A549 (cell line): ENCODE measurements around the gene TIE1. TPM values are rescaled to one million over a fixed set of nuclear protein-coding genes. Genes with fewer than 3 reads are reported as not detected.

Source experiments
- ATAC-seq, 2 experiments: fragments of 200-7000 bp in 1 of 2; fragments of >200 bp in 1 of 2; cut with Nextera tagmentation in 1 of 2; cut with Tn5 transposase in 1 of 2; 3 replicates each; pipeline versions ENCODE4 v1.8.0 to v1.9.1; 2018 to 2020; ENCODE audit warnings: mild to moderate bottlenecking in 1 of 2, moderate library complexity in 1 of 2
- CTCF ChIA-PET: fragments of 300-600 bp; sonication (Branson Sonifier 250); formaldehyde crosslinking; extraction: SDS; loops from one replicate; lab custom pipeline; 2021; ENCODE audit warnings: antibody characterized with exemption, inconsistent platforms; lab: Yijun Ruan, JAX
- POLR2A ChIA-PET: fragments of 350-600 bp; formaldehyde crosslinking; extraction: SDS; loops from one replicate; lab custom pipeline; 2021; ENCODE audit warnings: antibody characterized with exemption, inconsistent platforms; lab: Yijun Ruan, JAX
- DNase-seq, 2 experiments: peaks; one replicate each; pipeline versions ENCODE4 v3.0.0 to v3.0.0-alpha.2; 2011 to 2016; ENCODE audit warnings: low read depth in 1 of 2, low spot score in 1 of 2
- FAIRE-seq: peaks from 2 replicates; lab custom pipeline; 2011; peaks lifted over from hg19 to GRCh38; lab: Jason Lieb, UNC
- H3K27ac ChIP-seq, 2 experiments: fragments of >200 bp; sonication (Bioruptor Twin); formaldehyde crosslinking; 3 replicates each; pipeline ENCODE4 v1.5.1; 2016 to 2017
- H3K4me1 ChIP-seq: fragments of >200 bp; sonication (Bioruptor Twin); formaldehyde crosslinking; 3 replicates; pipeline ENCODE4 v1.6.1; 2016
- H3K4me2 ChIP-seq: fragments of >200 bp; sonication (Bioruptor Twin); formaldehyde crosslinking; 3 replicates; pipeline ENCODE4 v1.6.1; 2016
- H3K4me3 ChIP-seq: fragments of >200 bp; sonication (Bioruptor Twin); formaldehyde crosslinking; 3 replicates; pipeline ENCODE4 v1.5.1; 2016
- H3K9me3 ChIP-seq: fragments of >200 bp; sonication (Bioruptor Twin); formaldehyde crosslinking; 3 replicates; pipeline ENCODE4 v1.6.1; 2016
- ATOH8 ChIP-seq: fragments of 250-450 bp; sonication (Bioruptor Pico); IDR thresholded peaks from 2 replicates; pipeline ENCODE4 v1.5.0; 2020; ENCODE audit warnings: low read depth, mild to moderate bottlenecking, moderate library complexity
- CEBPB ChIP-seq, 2 experiments: fragments of >200 bp in 1 of 2; sonication (Bioruptor Twin) in 1 of 2; formaldehyde crosslinking in 1 of 2; IDR thresholded peaks; 2 replicates each; pipeline ENCODE4 v1.6.1; 2012 to 2016
- FOSB ChIP-seq: fragments of 250-450 bp; sonication (Bioruptor Pico); IDR thresholded peaks from 2 replicates; pipeline ENCODE4 v1.5.0; 2020; ENCODE audit warnings: mild to moderate bottlenecking, moderate library complexity
- FOSL2 ChIP-seq, 2 experiments: fragments of 450-650 bp in 1 of 2; fragments of >200 bp in 1 of 2; sonication (Bioruptor Twin) in 1 of 2; formaldehyde crosslinking; IDR thresholded peaks; 2 replicates each; pipeline versions ENCODE4 v1.5.0 to v1.6.1; 2016 to 2020; ENCODE audit warnings: mild to moderate bottlenecking in 1 of 2, moderate library complexity in 1 of 2
- FOXS1 ChIP-seq: fragments of 250-450 bp; sonication (Bioruptor Pico); IDR thresholded peaks from 2 replicates; pipeline ENCODE4 v1.5.0; 2020; ENCODE audit warnings: mild to moderate bottlenecking, moderate library complexity
- HOXB13 ChIP-seq: fragments of 250-450 bp; sonication (Bioruptor Pico); IDR thresholded peaks from 2 replicates; pipeline ENCODE4 v1.5.0; 2020; ENCODE audit warnings: low read depth, mild to moderate bottlenecking, moderate library complexity
- JUNB ChIP-seq: fragments of >200 bp; sonication (Bioruptor Twin); formaldehyde crosslinking; IDR thresholded peaks from 2 replicates; pipeline ENCODE4 v1.6.1; 2016
- KDM1A ChIP-seq: fragments of 200-600 bp; sonication (generic); IDR thresholded peaks from 2 replicates; pipeline ENCODE4 v1.6.1; 2016; ENCODE audit warnings: low read depth, mild to moderate bottlenecking
- MAFK ChIP-seq: fragments of 450-650 bp; IDR thresholded peaks from 2 replicates; pipeline ENCODE4 v1.6.1; 2014; ENCODE audit not compliant: partially characterized antibody
- MYC ChIP-seq: IDR thresholded peaks from 2 replicates; pipeline ENCODE4 v1.6.1; 2012; ENCODE audit warnings: mild to moderate bottlenecking, inconsistent platforms, low read length, improper control_type of control experiment, borderline replicate concordance
- PBX3 ChIP-seq: IDR thresholded peaks from 2 replicates; pipeline ENCODE4 v1.6.1; 2012
- REST ChIP-seq: fragments of 200-600 bp; sonication (generic); IDR thresholded peaks from 2 replicates; pipeline ENCODE4 v1.6.1; 2016; ENCODE audit warnings: antibody characterized with exemption, mild to moderate bottlenecking, moderate library complexity
- SREBF2 ChIP-seq: fragments of 450-650 bp; IDR thresholded peaks from 2 replicates; pipeline ENCODE4 v1.6.1; 2014; ENCODE audit warnings: mild to moderate bottlenecking, moderate library complexity
- TFCP2L1 ChIP-seq: fragments of 250-450 bp; sonication (Bioruptor Pico); IDR thresholded peaks from 2 replicates; pipeline ENCODE4 v1.5.0; 2021; ENCODE audit warnings: mild to moderate bottlenecking
- TP53 ChIP-seq: fragments of 250-450 bp; sonication (Bioruptor Pico); IDR thresholded peaks from 2 replicates; pipeline ENCODE4 v1.5.0; 2021; ENCODE audit warnings: mild to moderate bottlenecking, moderate library complexity
- USF2 ChIP-seq: fragments of 450-650 bp; IDR thresholded peaks from 2 replicates; pipeline ENCODE4 v1.6.1; 2014; ENCODE audit warnings: antibody characterized with exemption
- ZC3H11A ChIP-seq: fragments of 450-650 bp; IDR thresholded peaks from 2 replicates; pipeline ENCODE4 v1.6.1; 2014; ENCODE audit warnings: antibody characterized with exemption, mild to moderate bottlenecking
- ZSCAN20 ChIP-seq: fragments of 250-450 bp; sonication (Bioruptor Pico); IDR thresholded peaks from 2 replicates; pipeline ENCODE4 v1.8.0; 2022; ENCODE audit warnings: mild to moderate bottlenecking, moderate library complexity
- WGBS: methylation state at CpG from one replicate; pipeline ENCODE4 v1.1.6; 2017; ENCODE audit errors: missing lambda C conversion rate; 5-methylcytosine and 5-hydroxymethylcytosine counted together
- polyA plus RNA-seq, 4 experiments: library from polyadenylated mRNA; depleted of rRNA in 3 of 4; stranded (reverse); fragments of >200 nt; fragmentation: RNase III in 1 of 4; extraction: RNeasy Plus Mini Kit Qiagen cat#74134 plus additional on column Dnase treatment in 1 of 4; gene quantifications; 2 replicates in 3 of 4; 3 replicates in 1 of 4; pipeline ENCODE4 v1.2.3, GENCODE V29; 2011 to 2017

TIE1 gene
- polyA plus RNA-seq, 2 of the 4 experiments (the other 2 are of a cell fraction): not detected

GRCh38 chr1:43331688-43332087 is 30.9 kb downstream of the TIE1 start:
- Histone ChIP-seq H3K9me3 (peaks cover 11% of the 10 kb centered on the region; the same call in 2 of the 3 replicates), H3K27ac (no peak overlapping the region), H3K4me3 (no peak overlapping the region), H3K4me1 (no peaks in the 10 kb centered on the region), H3K4me2 (no peak overlapping the region)
- FAIRE-seq (no peak), DNase-seq (no peak), ATAC-seq (no peak)
- TF ChIP-seq KDM1A (no peak), FOSB (CRISPR knock-in tag) (no peak)
- CTCF ChIA-PET: no interaction called here
- WGBS: 89% methylated on average over 5 of the region's 5 CpGs
- POLR2A ChIA-PET: no interaction called here

GRCh38 chr1:43334453-43335205 is 33.8 kb downstream of the TIE1 start:
- H3K4me2 ChIP-seq: no peak overlapping the region
- CTCF ChIA-PET: no interaction called here
- no peak for FAIRE-seq
- no peak for ATAC-seq
- no peaks in the 10 kb centered on the region for H3K4me1 ChIP-seq
- WGBS: 66% methylated on average over 7 of the region's 7 CpGs
- no peaks in the 10 kb centered on the region for H3K9me3 ChIP-seq
- H3K4me3 ChIP-seq: no peak overlapping the region
- no peak for DNase-seq
- POLR2A ChIA-PET: no interaction called here
- no peak overlapping the region for H3K27ac ChIP-seq
- TF ChIP-seq JUNB (no peak), FOSL2 (IDR thresholded peaks at IDR 0.05) (no peak), FOSL2 (CRISPR knock-in tag; IDR thresholded peaks at IDR 0.05) (no peak), ZSCAN20 (CRISPR knock-in tag) (no peak), SREBF2 (no peak), REST (no peak), TFCP2L1 (CRISPR knock-in tag) (no peak), TP53 (CRISPR knock-in tag) (no peak), CEBPB (IDR thresholded peaks at IDR 0.05) (no peak), HOXB13 (no peak), FOXS1 (CRISPR knock-in tag) (no peak), USF2 (no peak), ZC3H11A (no peak), MAFK (no peak), PBX3 (no peak), ATOH8 (CRISPR knock-in tag) (no peak), MYC (no peak)
